OCI-LY3 (cell line): ENCODE measurements around the gene GIMAP4.
"Not testable (repeated sequence)": the region's sequence is repeated elsewhere in the genome, so short reads cannot be mapped to it uniquely, and the experiment has no call there.

ENCODE experiments used
- H2AFZ ChIP-seq: fragments of 200-600, 300-600 bp; shearing (Covaris generic); 2 replicates; pipeline ENCODE4 v1.6.0; 2014; ENCODE audit warnings: antibody characterized with exemption, low read depth, low read length
- H3K27ac ChIP-seq: fragments of 200-600, 300-600 bp; sonication (generic); 2 replicates; pipeline ENCODE4 v1.5.1; 2014; ENCODE audit warnings: mild to moderate bottlenecking, low read length, moderate library complexity, mixed read lengths
- H3K27me3 ChIP-seq: fragments of 200-600, 300-600 bp; sonication (generic); 2 replicates; pipeline ENCODE4 v1.6.1; 2014; ENCODE audit warnings: low read depth, low read length, mixed read lengths
- H3K36me3 ChIP-seq: fragments of 200-600, 300-600 bp; sonication (generic); replicated peaks from 2 replicates; pipeline ENCODE3; 2014; ENCODE audit warnings: low read depth, low read length, mixed read lengths
- H3K4me1 ChIP-seq: fragments of 300-600, 200-600 bp; sonication (generic); 2 replicates; pipeline ENCODE4 v1.6.1; 2014; ENCODE audit warnings: low read length, mixed read lengths
- H3K4me2 ChIP-seq: fragments of 200-600, 300-600 bp; sonication (generic); 2 replicates; pipeline ENCODE4 v1.6.1; 2014; ENCODE audit warnings: low read length, mixed read lengths
- H3K4me3 ChIP-seq: fragments of 300-600, 200-600 bp; sonication (generic); 2 replicates; pipeline ENCODE4 v1.5.1; 2014; ENCODE audit warnings: antibody characterized with exemption, mild to moderate bottlenecking, low read length, moderate library complexity
- H3K79me2 ChIP-seq: fragments of 300-600, 200-600 bp; shearing (Covaris generic); 2 replicates; pipeline ENCODE4 v1.6.1; 2014; ENCODE audit warnings: mild to moderate bottlenecking, low read length, mixed read lengths
- H3K9ac ChIP-seq: fragments of 300-600, 200-600 bp; shearing (Covaris generic); 2 replicates; pipeline ENCODE4 v1.6.0; 2014; ENCODE audit warnings: mild to moderate bottlenecking, low read length, moderate library complexity
- H3K9me3 ChIP-seq: fragments of 200-600, 300-600 bp; shearing (Covaris generic); 2 replicates; pipeline ENCODE4 v1.6.1; 2014; ENCODE audit warnings: low read length, mixed read lengths; ENCODE audit not compliant: insufficient read depth
- H4K20me1 ChIP-seq: fragments of 200-600, 300-600 bp; sonication (generic); 2 replicates; pipeline ENCODE4 v1.6.1; 2016; ENCODE audit warnings: low read length, mixed read lengths; ENCODE audit not compliant: insufficient read depth
- EZH2phosphoT487 ChIP-seq: fragments of 200-600 bp; shearing (Covaris generic); IDR thresholded peaks from 2 replicates; pipeline ENCODE4 v1.6.1; 2018; ENCODE audit warnings: antibody characterized with exemption, mixed run types, low read depth
- TF ChIP-seq, protein P1 (sequence below): fragments of 200-600, 300-600 bp; sonication (generic); IDR thresholded peaks from 2 replicates; pipeline ENCODE4 v1.5.1; 2014; ENCODE audit warnings: antibody characterized with exemption, low read length, low read depth

Gene GIMAP4

DNA sequence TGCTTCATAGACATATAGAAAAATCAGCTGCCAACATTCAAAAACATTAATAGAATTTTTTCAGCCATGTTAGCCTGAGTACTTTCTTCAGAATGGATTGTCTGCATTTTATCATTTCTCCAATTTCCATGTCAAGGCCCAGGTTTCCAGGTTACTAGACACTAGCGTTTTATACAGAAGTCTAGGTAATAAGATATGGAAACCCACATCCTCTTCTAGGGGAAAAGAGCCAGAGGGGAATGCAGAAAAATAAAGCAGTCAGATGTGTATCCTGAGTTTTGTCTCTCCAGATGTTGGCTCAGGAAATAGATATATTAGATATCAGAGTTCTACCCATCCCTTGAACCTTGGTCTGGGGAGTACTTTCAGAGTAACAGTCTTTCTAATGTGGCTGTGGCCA lies 20.4 kb downstream of the GIMAP4 start:
- no peak overlapping the region for H3K4me2 ChIP-seq

DNA sequence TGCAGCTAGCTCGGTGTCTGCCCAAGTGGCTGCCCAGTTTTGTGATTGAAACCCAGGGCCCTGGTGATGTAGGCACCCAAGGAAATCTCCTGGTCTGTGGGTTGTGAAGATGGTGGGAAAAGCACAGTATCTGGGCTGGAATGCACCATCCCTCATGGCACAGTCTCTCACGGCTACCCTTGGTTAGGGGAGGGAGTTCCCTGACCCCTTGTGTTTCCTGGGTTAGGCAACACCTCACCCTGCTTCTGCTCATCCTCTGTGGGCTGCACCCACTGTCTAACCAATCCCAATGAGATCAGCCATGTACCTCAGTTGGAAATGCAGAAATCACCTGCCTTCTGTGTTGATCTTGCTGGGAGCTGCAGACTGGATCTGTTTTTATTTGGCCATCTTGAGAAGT lies 27.6 kb downstream of the GIMAP4 start:
- H3K36me3 ChIP-seq: no peaks in the 10 kb centered on the region
- H3K9me3 ChIP-seq: no peaks in the 10 kb centered on the region
- H4K20me1 ChIP-seq: no peaks in the 10 kb centered on the region
- no peak overlapping the region for H3K4me2 ChIP-seq
- no peak overlapping the region for H2AFZ ChIP-seq
- no peak overlapping the region for H3K27ac ChIP-seq
- H3K9ac ChIP-seq: no peak overlapping the region
- H3K79me2 ChIP-seq: no peaks in the 10 kb centered on the region
- no peaks in the 10 kb centered on the region for H3K4me1 ChIP-seq
- no peaks in the 10 kb centered on the region for H3K27me3 ChIP-seq
- TF ChIP-seq, protein P1, sequence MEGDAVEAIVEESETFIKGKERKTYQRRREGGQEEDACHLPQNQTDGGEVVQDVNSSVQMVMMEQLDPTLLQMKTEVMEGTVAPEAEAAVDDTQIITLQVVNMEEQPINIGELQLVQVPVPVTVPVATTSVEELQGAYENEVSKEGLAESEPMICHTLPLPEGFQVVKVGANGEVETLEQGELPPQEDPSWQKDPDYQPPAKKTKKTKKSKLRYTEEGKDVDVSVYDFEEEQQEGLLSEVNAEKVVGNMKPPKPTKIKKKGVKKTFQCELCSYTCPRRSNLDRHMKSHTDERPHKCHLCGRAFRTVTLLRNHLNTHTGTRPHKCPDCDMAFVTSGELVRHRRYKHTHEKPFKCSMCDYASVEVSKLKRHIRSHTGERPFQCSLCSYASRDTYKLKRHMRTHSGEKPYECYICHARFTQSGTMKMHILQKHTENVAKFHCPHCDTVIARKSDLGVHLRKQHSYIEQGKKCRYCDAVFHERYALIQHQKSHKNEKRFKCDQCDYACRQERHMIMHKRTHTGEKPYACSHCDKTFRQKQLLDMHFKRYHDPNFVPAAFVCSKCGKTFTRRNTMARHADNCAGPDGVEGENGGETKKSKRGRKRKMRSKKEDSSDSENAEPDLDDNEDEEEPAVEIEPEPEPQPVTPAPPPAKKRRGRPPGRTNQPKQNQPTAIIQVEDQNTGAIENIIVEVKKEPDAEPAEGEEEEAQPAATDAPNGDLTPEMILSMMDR: no peak
- TF ChIP-seq EZH2phosphoT487: no peak
- H3K4me3 ChIP-seq: no peak overlapping the region

More for the DNA sequence above, 20.4 kb downstream of the GIMAP4 start:
- Histone ChIP-seq H3K27me3 (no peaks in the 10 kb centered on the region; the same call in 1 of the 2 replicates), H3K4me3 (no peak overlapping the region), H3K79me2 (no peaks in the 10 kb centered on the region), H3K27ac (no peak overlapping the region), H2AFZ (no peak overlapping the region), H3K9ac (no peak overlapping the region), H3K9me3 (no peaks in the 10 kb centered on the region), H3K36me3 (no peaks in the 10 kb centered on the region), H4K20me1 (no peaks in the 10 kb centered on the region), H3K4me1 (0 out of 2 replicates have a peak, but pooled peaks cover 2% of the 10 kb centered on the region)
- no peak for TF ChIP-seq EZH2phosphoT487
- TF ChIP-seq, protein P1: no peak

DNA sequence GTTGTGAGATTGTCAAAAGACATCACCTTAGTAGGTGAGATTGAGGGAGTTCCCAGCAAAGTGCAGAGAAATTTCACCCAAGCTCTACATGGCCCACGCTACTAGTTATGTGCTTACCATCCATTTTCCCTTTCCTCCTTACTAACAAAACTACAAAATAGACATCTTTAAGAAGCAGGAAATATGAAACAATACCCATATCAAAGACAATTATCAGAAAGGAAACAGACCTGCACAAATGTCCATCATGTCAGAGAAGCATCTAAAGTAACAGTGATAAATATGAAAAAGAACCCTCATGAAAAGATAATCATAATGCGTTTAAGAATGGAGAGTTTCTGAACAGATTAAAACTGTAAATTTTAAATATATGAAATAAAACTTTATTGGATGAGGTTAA lies 28.2 kb downstream of the GIMAP4 start:
- Histone ChIP-seq H3K79me2 (no peaks in the 10 kb centered on the region), H3K27me3 (no peaks in the 10 kb centered on the region), H3K4me1 (no peaks in the 10 kb centered on the region), H3K4me3 (no peak overlapping the region), H3K36me3 (no peaks in the 10 kb centered on the region), H3K27ac (no peak overlapping the region), H3K9me3 (no peaks in the 10 kb centered on the region), H2AFZ (no peak overlapping the region), H3K9ac (no peak overlapping the region), H4K20me1 (no peaks in the 10 kb centered on the region), H3K4me2 (no peak overlapping the region)
- TF ChIP-seq EZH2phosphoT487: no peak
- TF ChIP-seq, protein P1: no peak

DNA sequence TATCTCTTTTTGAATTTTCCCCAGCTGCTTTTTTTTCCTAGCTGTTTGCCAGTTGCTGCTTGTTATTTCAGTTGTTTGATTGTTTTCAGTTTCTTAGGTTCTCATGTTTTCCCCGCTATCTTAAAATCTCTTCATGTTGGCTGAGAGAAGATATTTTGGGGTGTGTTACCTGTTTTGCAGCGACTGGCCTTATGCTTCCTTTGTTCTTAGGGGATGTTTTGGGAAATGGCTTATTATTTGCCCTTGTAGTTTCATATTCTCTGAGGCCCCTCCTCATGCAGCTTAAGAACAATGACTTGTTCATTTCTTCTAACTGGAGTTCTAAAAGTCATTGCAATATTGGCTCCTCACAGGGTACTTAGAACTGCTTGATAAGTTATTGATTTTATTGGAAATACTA lies 36.4 kb downstream of the GIMAP4 start:
- H4K20me1 ChIP-seq: not testable (repeated sequence)

DNA sequence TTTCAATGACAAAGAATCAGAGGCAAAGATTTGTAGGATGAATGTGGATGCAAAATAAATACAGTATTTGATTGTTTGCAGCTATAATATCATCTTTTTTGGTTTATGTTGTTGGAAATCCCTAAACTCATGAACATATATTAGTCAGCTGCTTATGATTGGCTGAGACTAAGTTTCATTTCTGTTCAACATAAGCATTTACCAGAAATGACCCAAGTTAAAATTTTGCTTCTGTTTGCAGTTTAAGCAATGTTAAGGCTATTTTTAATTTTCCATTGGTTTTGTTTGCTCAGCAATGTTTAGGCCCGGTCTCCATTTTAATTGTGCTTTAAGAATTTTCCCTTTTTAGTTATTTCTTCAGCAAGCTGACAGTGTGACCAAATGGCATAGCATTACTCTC lies 43.0 kb downstream of the GIMAP4 start:
- Histone ChIP-seq H3K9ac (no peak overlapping the region), H3K36me3 (no peaks in the 10 kb centered on the region), H3K27me3 (no peaks in the 10 kb centered on the region), H4K20me1 (no peaks in the 10 kb centered on the region), H3K9me3 (no peaks in the 10 kb centered on the region), H3K4me3 (no peak overlapping the region), H2AFZ (no peak overlapping the region), H3K4me2 (no peak overlapping the region), H3K27ac (no peak overlapping the region), H3K4me1 (no peaks in the 10 kb centered on the region), H3K79me2 (no peaks in the 10 kb centered on the region)
- TF ChIP-seq, protein P1: no peak
- TF ChIP-seq EZH2phosphoT487: no peak

More for the DNA sequence above, 36.4 kb downstream of the GIMAP4 start:
- H3K4me1 ChIP-seq, H3K9ac ChIP-seq, H3K36me3 ChIP-seq, H3K27me3 ChIP-seq, H2AFZ ChIP-seq, H3K79me2 ChIP-seq, H3K9me3 ChIP-seq, H3K27ac ChIP-seq, H3K4me2 ChIP-seq, H3K4me3 ChIP-seq: not testable (repeated sequence)
